Measurements from ENCODE around the gene KDM2A.
A peak's percentile ranks its signal among the peaks of the same experiment; 100 is the strongest.

- TF ChIP-seq CTCF (IDR thresholded peaks at IDR 0.05 in 2 of 3, conservative IDR thresholded peaks at IDR 0.05 in 1 of 3; ENCODE audit: borderline replicate concordance in 1 of 3, insufficient read depth in 1 of 3, low read depth in 2 of 3, low read length in 2 of 3) (peak in 2 of 3 experiments; percentile 41 to 50; a peak in 4 of 6 replicates), RAD21 (IDR thresholded peaks at IDR 0.05; ENCODE audit: low read depth) (no peak), ZNF274 (IDR thresholded peaks at IDR 0.05; ENCODE audit: low read depth, low read length) (no peak), CBX3 (IDR thresholded peaks at IDR 0.05; ENCODE audit: low read depth) (no peak), SRF (IDR thresholded peaks at IDR 0.05; ENCODE audit: low read depth) (no peak), POLR2A (IDR thresholded peaks at IDR 0.05; ENCODE audit: borderline replicate concordance, extremely low read depth, insufficient read depth, insufficient read length) (no peak), ELF1 (IDR thresholded peaks at IDR 0.05; ENCODE audit: borderline replicate concordance, low read depth) (no peak), EZH2 (IDR thresholded peaks at IDR 0.05) (no peak), EZH2phosphoT487 (IDR thresholded peaks at IDR 0.05; ENCODE audit: borderline replicate concordance) (no peak), MAX (IDR thresholded peaks at IDR 0.05) (no peak), ZFX (IDR thresholded peaks at IDR 0.05) (no peak)
Measured at GRCh38 chr11:67261640-67261945, 142.5 kb downstream of the KDM2A start.

Measured in HCT116 (cell line).